IMR-90 (cell line): ENCODE results near the gene MYH9. TPM values are rescaled to one million over a fixed set of nuclear protein-coding genes. Genes with fewer than 3 reads are reported as not detected.

Experiments
- BHLHE40 ChIP-seq: fragments of 150-350 bp; IDR thresholded peaks from 2 replicates; pipeline ENCODE4 v1.6.1; 2016; ENCODE audit warnings: mild to moderate bottlenecking, low read depth, low read length
- CTCF ChIP-seq: conservative IDR thresholded peaks from 2 replicates; pipeline ENCODE4 v1.5.1; 2012; ENCODE audit warnings: mild to moderate bottlenecking, low read depth, low read length, improper control_type of control experiment
- MAFK ChIP-seq: IDR thresholded peaks from 2 replicates; pipeline ENCODE4 v1.6.1; 2012; ENCODE audit warnings: low read depth, low read length, improper control_type of control experiment
- MXI1 ChIP-seq: IDR thresholded peaks from 2 replicates; pipeline ENCODE4 v1.6.1; 2012; ENCODE audit warnings: low read depth, mild to moderate bottlenecking, low read length, moderate library complexity, borderline replicate concordance
- NFE2L2 ChIP-seq: fragments of 150-350 bp; IDR thresholded peaks from 2 replicates; pipeline ENCODE4 v1.6.1; 2016; ENCODE audit warnings: low read depth, mild to moderate bottlenecking, low read length
- polyA plus RNA-seq, 3 experiments: library from polyadenylated mRNA; depleted of rRNA; stranded (reverse); fragments of >200 nt; gene quantifications; 2 replicates each; pipeline ENCODE4 v1.2.3, GENCODE V29; 2012; ENCODE audit warnings: low replicate concordance in 1 of 3
- total RNA-seq: library from RNA; depleted of rRNA; stranded (reverse); fragments of >200 nt; gene quantifications from 2 replicates; pipeline ENCODE4 v1.2.3, GENCODE V29; 2012
- TF ChIP-seq, protein P1 (sequence below): fragments of 150-350 bp; IDR thresholded peaks from 2 replicates; pipeline ENCODE4 v1.6.1; 2017; ENCODE audit warnings: mild to moderate bottlenecking, antibody characterized with exemption, low read length, low read depth

Gene MYH9
- total and polyA plus RNA-seq, 2 of the 4 experiments (the other 2 are of a cell fraction): 475 to 554 TPM

DNA sequence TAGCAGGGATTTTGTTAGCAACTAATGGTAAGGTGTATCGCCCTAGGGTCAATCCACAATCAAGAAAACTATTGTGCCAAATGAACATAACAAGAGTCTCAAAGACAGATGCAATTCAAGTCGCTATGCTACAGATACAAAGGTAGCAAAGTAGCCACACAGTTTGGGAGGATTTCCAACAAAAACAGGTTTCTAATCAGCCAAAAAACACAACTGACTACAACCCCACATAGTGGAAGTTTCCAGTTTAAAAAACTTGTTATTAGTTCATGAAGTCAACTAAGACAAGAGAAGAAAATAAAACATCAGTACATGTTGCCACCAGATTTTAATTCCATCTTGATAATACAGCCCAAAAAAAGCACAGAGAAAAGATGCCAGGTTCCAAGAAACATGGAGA is 38.0 kb downstream of the MYH9 start (continued):
- TF ChIP-seq CTCF: no peak
- no peak for TF ChIP-seq MAFK
- no peak for TF ChIP-seq MXI1
- TF ChIP-seq, protein P1, sequence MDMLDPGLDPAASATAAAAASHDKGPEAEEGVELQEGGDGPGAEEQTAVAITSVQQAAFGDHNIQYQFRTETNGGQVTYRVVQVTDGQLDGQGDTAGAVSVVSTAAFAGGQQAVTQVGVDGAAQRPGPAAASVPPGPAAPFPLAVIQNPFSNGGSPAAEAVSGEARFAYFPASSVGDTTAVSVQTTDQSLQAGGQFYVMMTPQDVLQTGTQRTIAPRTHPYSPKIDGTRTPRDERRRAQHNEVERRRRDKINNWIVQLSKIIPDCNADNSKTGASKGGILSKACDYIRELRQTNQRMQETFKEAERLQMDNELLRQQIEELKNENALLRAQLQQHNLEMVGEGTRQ: no peak
- TF ChIP-seq BHLHE40: no peak
- no peak for TF ChIP-seq NFE2L2
